ENCODE results near the gene CDC20B. TPM values are rescaled to one million over a fixed set of nuclear protein-coding genes. Genes with fewer than 3 reads are reported as not detected.
"Not testable (repeated sequence)": the region's sequence is repeated elsewhere in the genome, so short reads cannot be mapped to it uniquely, and the experiment has no call there.

Gene CDC20B
- total RNA-seq, 1 donor from 2014 or later, result under 0.01 TPM

DNA sequence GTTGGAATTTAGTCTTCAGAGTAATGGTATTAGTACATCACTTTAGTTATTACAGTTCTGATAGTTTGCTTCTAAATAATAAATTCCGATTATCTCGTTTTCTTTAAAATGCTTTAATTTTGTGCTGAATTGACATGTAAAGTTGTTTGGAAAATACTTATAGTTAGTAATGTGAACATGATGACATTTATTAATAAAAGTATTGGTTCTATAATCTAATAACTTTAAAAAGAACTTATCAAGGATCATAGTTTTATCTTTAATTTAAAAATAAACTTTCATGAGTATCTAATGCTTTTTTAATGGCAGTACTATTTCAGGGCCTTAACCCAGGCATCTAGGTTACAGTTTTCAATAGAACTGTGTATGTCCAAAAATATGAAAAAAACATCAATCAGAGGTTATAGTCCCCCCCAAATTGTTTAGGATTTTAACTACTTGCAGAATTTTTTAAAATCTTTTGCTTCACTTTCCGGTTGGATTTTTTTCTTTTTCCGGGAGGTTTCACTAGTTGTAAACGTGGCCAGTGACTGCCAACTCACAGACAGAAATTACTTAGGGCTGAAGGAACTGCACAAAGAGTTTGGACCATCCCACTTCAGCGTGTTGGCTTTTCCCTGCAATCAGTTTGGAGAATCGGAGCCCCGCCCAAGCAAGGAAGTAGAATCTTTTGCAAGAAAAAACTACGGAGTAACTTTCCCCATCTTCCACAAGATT lies 12.3 kb downstream of the CDC20B start:
- DNase-seq (ENCODE audit: low read depth in 2 of 2), result peak; percentile 53 to 96

DNA sequence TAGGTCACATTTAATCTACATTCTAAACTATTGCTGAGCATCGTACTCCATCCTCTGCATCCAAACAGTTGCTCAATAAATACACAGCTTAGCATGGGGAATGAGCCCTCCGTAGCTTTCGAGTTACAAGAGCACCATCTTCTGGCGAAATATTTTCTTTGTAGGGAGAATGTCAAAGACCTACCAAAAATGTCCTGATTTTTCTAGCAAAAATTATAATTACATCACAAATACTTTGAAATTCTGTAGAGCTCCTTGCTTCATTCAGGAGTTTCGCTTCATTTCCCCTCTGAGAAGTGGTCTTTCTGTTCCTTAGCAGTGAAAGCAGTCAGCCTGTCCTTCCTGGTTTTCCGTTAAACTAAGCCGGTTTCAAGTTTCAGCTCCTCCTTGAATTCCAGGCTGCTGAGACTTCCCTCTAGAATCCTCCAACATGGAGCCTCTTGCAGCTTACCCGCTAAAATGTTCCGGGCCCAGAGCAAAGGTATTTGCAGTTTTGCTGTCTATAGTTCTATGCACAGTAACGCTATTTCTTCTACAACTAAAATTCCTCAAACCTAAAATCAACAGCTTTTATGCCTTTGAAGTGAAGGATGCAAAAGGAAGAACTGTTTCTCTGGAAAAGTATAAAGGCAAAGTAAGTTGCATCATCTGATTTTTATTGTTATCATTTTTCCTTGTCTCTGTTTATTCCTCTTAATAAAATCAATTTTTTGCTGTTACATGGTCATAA lies 13.0 kb downstream of the CDC20B start, which contains the start of gene GPX8:
Gene GPX8, plus strand, starts transcription at position 409 of the 730 bp plus-strand sequence. Its CDS starts 22 bp downstream, at position 431.
- DNase-seq (ENCODE audit: low read depth in 2 of 2), result peak; percentile 79 to 88

DNA sequence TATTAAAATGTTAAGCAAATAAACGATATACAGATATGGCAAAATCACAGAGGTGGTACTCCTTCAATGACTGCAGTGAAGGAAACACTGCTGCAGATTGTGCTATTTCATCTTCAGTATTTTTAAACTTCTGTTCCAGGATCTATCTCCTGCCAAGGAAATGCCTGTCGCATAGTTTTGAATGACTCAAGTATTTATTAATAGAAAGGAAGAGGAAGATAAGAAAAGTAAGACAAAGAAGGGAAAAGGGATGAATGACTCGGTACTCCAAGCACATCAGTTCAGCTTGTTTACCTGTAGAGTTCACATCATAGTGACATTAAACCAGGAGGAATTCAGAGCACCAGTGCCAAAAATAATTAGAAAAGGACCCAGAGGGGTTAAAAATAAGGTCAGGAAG lies 18.1 kb downstream of the CDC20B start:
- DNase-seq (ENCODE audit: low read depth in 2 of 2), result peak in 1 of 2 donors; percentile 80

DNA sequence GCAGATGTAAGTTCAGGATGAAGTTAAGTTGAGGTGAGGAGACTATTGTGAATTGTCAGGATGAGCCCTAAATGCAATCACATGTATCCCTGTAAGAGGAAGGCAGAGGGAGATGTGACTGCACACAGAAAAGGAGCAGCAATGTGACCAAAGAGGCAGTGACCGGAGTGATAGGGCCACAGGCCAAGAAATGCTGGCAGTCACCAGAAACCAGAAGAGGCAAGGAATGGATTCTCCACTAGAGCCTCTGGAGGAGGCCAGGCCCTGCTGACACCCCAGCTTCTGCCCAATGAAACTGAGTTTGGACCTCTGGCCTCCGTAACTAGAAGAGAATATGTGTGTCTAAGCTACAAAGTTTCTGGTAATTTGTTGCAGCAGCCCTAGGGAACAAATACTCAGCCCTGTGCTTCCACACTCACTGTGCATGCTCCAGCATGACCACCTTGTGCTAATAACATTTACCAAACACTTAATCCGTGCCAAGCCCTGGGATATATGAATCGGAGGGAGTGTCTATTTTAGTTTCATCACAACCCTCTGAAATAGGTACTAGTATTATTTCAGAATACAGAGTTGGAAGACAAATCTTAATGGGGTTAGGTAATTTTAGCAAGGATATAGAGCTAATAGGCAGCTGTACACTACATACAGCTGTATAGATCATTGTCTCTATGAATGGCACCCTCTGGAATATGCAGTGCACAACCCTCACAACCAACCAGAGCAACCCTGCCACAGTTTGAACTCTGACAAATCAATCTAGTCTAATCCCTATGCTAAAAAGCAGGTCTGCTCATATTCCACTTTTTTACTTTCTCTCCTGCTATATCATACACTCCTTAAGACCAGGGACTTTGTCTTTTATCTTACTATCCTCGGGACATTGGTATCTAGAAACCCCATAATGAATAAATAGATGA lies 20.8 kb downstream of the CDC20B start:
- DNase-seq (ENCODE audit: low read depth in 2 of 2), result peak; percentile 41 to 43

GRCh38 chr5:55149308-55149795 lies 23.6 kb downstream of the CDC20B start:
- no peak for DNase-seq (ENCODE audit: low read depth in 2 of 2)

GRCh38 chr5:55146543-55147151 lies 26.3 kb downstream of the CDC20B start:
- peak; percentile 83 to 88 for DNase-seq (ENCODE audit: low read depth in 2 of 2)

GRCh38 chr5:55146080-55146479 lies 26.9 kb downstream of the CDC20B start:
- DNase-seq (ENCODE audit: low read depth in 2 of 2), result no peak

DNA sequence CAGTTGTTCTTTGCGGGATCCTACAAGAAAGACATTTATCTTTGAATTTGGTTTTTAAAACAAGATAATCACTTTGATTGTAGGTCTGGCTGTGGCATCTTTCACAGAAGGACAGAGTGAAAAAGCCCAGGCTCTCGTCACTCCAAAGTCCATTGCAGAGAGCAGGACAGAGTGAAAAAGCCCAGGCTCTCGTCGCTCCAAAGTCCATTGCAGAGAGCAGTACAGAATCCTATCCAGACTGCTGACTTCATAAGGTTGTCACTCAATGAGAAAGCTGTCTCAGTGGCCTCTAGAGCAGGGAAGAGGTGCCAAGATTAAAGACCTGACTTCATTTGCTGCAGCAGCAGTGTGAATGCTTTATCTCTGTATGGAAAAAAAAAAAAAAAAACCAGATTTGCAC lies 29.4 kb downstream of the CDC20B start:
- no peak for DNase-seq (ENCODE audit: low read depth in 2 of 2)

DNA sequence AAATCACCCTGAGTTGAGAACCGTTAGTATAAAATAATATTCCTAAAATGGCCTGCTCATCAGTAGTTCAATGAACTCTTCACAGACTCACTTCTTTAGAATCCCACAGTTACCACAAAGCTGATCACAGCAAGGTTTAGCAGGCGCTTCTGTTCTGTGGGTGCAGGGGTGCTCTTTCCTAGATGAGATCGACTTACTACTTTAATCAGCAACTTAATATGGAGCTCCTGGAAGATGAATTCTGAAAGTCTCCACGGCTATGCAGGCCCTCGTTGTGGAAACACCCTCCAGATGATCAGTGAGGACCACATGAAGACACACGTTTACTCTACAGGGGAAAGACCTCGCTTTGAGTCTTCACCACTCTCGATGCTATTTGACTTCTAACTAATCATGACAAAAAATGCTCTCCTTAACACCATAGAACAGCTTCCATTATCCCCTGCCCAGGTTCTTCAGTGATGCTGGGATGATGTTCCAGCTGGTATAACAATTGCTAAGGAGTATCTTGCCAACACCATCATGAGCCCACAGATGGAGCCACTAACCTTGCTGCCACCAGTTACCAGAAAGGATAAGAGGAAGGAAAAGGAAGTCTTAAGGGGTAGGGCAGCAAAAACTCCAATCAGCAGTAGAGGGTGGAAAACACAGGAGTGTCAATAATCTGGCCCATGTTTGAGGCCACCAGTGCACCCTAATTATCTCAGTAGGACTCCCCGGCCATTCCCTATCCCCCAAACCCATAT lies 30.9 kb downstream of the CDC20B start:
- DNase-seq (ENCODE audit: low read depth in 2 of 2), result no peak

DNA sequence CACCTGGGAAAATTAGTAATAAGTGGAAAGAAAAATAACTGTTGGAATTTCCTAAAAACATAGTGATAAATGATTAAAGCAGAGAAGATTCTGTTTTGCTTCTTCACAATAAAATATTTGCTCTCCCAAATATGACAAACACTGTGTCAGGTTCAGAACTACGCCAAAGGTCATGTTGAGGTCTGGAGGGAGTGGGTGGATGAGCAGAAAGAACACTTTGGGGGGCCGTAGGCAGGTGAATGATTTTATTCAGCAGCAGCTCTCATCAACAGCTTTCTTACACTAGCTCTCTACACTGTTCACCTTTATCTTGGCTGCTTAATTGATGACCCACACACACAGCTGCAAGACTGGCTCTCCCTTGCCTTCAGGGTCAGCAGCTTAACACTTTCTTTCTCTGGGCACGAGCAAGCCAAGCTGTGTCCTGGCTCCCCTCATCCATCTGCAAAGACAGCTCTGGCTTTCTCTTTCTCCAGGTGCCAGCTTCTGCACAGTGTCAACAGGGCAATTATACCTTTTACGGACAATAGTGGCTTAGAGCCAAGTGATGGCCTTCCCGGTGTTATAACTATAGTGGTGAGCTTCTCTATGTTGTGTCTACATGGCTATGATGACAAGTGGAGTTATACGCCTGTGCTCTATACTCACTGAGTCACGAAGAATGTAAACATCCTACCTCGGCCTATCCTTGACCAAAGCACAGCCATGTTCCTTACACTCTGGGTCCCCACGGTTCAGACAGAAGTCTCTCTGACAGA lies 31.9 kb downstream of the CDC20B start:
- peak in 1 of 2 donors; percentile 52 for DNase-seq (ENCODE audit: low read depth in 2 of 2)

- no peak for DNase-seq (ENCODE audit: low read depth in 2 of 2)
These were observed 36.5 kb downstream of the CDC20B start for GRCh38 chr5:55136521-55136920.

- DNase-seq (ENCODE audit: low read depth in 2 of 2), result no peak
These were observed 38.8 kb downstream of the CDC20B start for GRCh38 chr5:55134053-55134722.

DNA sequence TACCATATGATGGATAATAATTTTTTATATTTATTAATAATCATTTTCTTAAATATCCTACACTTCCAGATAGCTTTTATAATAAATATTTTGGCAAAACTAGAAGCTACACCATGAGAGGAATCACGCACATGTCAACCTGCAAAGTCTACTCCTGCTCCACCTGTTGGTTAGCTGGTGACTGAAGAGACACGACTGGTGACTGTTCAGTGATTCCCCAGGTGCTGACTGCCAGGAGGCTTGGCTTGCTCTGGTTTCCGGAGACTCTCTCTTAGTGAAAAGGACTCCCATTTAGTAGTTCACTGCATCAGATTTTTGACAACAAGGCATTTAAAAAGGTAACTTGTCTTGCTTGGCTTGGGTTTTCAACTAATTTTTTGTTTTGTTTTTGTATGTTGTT lies 49.6 kb downstream of the CDC20B start:
- DNase-seq (ENCODE audit: low read depth in 2 of 2), result no peak

DNA sequence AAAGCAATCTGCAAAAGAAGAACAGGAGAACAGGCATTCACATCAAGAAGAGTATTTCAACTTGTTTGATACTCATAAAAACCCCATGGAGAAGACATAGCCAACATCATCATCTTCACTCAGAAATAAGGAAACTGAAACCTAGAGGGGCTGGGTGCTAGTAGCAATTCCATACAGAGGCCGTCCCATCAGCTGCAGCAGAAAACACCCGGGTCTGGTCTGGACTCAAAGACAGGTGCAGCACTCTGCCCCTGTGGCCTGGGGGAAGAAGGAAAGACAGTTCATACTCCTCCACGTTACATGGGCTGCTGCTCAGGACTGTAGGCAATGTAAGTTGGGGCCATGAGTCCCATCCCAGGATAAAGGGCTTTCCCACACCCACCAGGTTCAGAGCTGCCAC lies 58.9 kb downstream of the CDC20B start:
- DNase-seq (ENCODE audit: low read depth in 2 of 2), result no peak

DNA sequence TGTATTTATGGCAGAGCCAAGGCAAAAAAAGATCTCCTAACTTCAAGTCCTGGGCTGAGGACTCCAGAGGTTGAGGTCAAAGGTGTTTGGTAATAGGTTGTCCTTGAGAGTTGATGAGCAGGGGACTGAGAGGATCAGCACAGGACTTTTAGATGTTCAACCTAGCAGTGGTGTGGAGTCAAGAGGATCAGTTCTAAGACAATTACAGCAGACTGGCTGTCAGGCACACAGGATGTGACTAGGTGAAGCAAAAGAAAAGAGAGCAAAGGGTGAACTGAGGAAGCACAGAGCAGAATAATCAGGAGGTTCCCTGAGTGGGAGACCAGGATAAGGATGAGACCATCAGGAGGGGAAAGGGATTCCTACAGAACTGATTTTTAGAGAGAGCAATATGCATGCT lies 59.6 kb downstream of the CDC20B start:
- DNase-seq (ENCODE audit: low read depth in 2 of 2), result no peak

- DNase-seq (ENCODE audit: low read depth in 2 of 2), result peak; percentile 8 to 51
These were observed 62.8 kb downstream of the CDC20B start for GRCh38 chr5:55110217-55110616.

DNA sequence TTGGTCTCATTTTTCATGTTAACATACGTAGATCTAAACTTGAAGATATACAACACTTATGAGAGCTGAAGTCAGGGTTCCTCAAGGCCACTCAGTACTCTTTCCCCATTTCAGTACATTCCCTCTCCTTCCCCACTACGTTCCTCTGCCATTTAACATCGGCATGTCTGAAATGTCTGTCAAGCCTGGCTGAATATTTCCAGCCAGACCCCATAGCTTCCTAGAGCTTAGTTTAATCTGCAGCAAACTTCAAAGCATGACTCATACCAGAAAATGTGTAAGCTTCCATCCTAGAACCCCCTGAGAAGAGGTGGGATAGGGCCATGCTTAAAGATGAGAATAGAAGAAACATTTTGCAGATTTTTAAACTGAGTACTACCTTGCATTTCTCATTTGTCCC lies 64.3 kb downstream of the CDC20B start:
- DNase-seq (ENCODE audit: low read depth in 2 of 2), result no peak

GRCh38 chr5:55105976-55106375 lies 67.0 kb downstream of the CDC20B start:
- DNase-seq (ENCODE audit: low read depth in 2 of 2), result not testable (repeated sequence)
